WTC11 (cell line): ENCODE measurements around the gene METRN. TPM values are rescaled to one million over a fixed set of nuclear protein-coding genes. Genes with fewer than 3 reads are reported as not detected.

Experiments
- ATAC-seq: fragments of 200-7000 bp; cut with Tn5 transposase; 2 replicates; pipeline ENCODE4 v1.10.0; 2021; ENCODE audit warnings: mild to moderate bottlenecking, moderate library complexity
- CTCF ChIA-PET: fragments of 300-600 bp; sonication (Branson Sonifier 250); formaldehyde crosslinking; loops from one replicate; lab custom pipeline; 2021; ENCODE audit warnings: antibody characterized with exemption; lab: Charles Lee
- POLR2A ChIA-PET: fragments of 350-600 bp; sonication (Branson Sonifier 250); formaldehyde crosslinking; loops from one replicate; lab custom pipeline; 2021; ENCODE audit warnings: antibody characterized with exemption; lab: Charles Lee
- DNase-seq: peaks from one replicate; pipeline ENCODE4 v3.0.0; 2021; ENCODE audit warnings: low spot score
- H3K27ac Mint-ChIP-seq: 2 replicates; pipeline ENCODE4 v1.8.0; 2021; ENCODE audit warnings: mixed read lengths
- H3K27me3 Mint-ChIP-seq: 2 replicates; pipeline ENCODE4 v1.8.0; 2021; ENCODE audit warnings: low read depth, mild to moderate bottlenecking, moderate library complexity, mixed read lengths
- H3K36me3 Mint-ChIP-seq: 2 replicates; pipeline ENCODE4 v1.8.0; 2021; ENCODE audit warnings: mixed read lengths
- H3K4me1 Mint-ChIP-seq: 2 replicates; pipeline ENCODE4 v1.8.0; 2022; ENCODE audit warnings: mixed read lengths
- H3K4me3 Mint-ChIP-seq: 2 replicates; pipeline ENCODE4 v1.8.0; 2021; ENCODE audit warnings: mild to moderate bottlenecking, moderate library complexity, mixed read lengths
- H3K9me3 Mint-ChIP-seq: 2 replicates; pipeline ENCODE4 v1.8.0; 2021; ENCODE audit warnings: mixed read lengths
- ATF2 ChIP-seq: sonication (generic); formaldehyde crosslinking; IDR thresholded peaks from 2 replicates; pipeline ENCODE4 v1.8.1; 2022; ENCODE audit warnings: low read depth, missing genetic modification reagents, borderline replicate concordance
- CREB1 ChIP-seq: sonication (generic); formaldehyde crosslinking; IDR thresholded peaks from 2 replicates; pipeline ENCODE4 v1.8.0; 2023; ENCODE audit warnings: mild to moderate bottlenecking, missing genetic modification reagents
- JAZF1 ChIP-seq: fragments of 250-450 bp; sonication (Bioruptor Pico); IDR thresholded peaks from 2 replicates; pipeline ENCODE4 v1.9.0; 2021; ENCODE audit warnings: moderate library complexity, mild to moderate bottlenecking, inconsistent platforms
- MYBL2 ChIP-seq: sonication (generic); formaldehyde crosslinking; IDR thresholded peaks from 2 replicates; pipeline ENCODE4 v1.8.1; 2023; ENCODE audit warnings: mild to moderate bottlenecking, moderate library complexity, missing genetic modification reagents
- SP1 ChIP-seq: sonication (generic); formaldehyde crosslinking; conservative IDR thresholded peaks from 2 replicates; pipeline ENCODE4 v1.8.1; 2022; ENCODE audit warnings: missing genetic modification reagents
- USF2 ChIP-seq: sonication (generic); formaldehyde crosslinking; IDR thresholded peaks from 2 replicates; pipeline ENCODE4 v1.8.1; 2023; ENCODE audit warnings: mild to moderate bottlenecking, missing genetic modification reagents, moderate library complexity
- ZBTB43 ChIP-seq: sonication (generic); formaldehyde crosslinking; IDR thresholded peaks from 2 replicates; pipeline ENCODE4 v1.8.1; 2023; ENCODE audit warnings: mild to moderate bottlenecking, missing genetic modification reagents
- ZMAT4 ChIP-seq: fragments of 250-450 bp; sonication (Bioruptor Pico); IDR thresholded peaks from 2 replicates; pipeline ENCODE4 v1.9.0; 2021; ENCODE audit warnings: mild to moderate bottlenecking
- ZNF121 ChIP-seq: sonication (generic); formaldehyde crosslinking; IDR thresholded peaks from 2 replicates; pipeline ENCODE4 v1.8.0; 2023; ENCODE audit warnings: missing genetic modification reagents
- ZNF263 ChIP-seq: sonication (generic); formaldehyde crosslinking; IDR thresholded peaks from 2 replicates; pipeline ENCODE4 v1.8.1; 2022; ENCODE audit warnings: low read depth, mild to moderate bottlenecking, moderate library complexity, missing genetic modification reagents
- ZNF396 ChIP-seq: fragments of 250-450 bp; sonication (Bioruptor Pico); IDR thresholded peaks from 2 replicates; pipeline ENCODE4 v1.8.0; 2021; ENCODE audit warnings: mild to moderate bottlenecking, moderate library complexity, borderline replicate concordance
- ZNF416 ChIP-seq: fragments of 250-450 bp; sonication (Bioruptor Pico); IDR thresholded peaks from 2 replicates; pipeline ENCODE4 v1.9.0; 2021; ENCODE audit warnings: mild to moderate bottlenecking, inconsistent platforms
- ZNF423 ChIP-seq: fragments of 250-450 bp; sonication (Bioruptor Pico); IDR thresholded peaks from 2 replicates; pipeline ENCODE4 v2.1.2; 2022; ENCODE audit warnings: mild to moderate bottlenecking, moderate library complexity
- total RNA-seq: library from RNA; stranded (reverse); gene quantifications from 3 replicates; pipeline ENCODE4 v1.2.3, GENCODE V29; 2021
- TF ChIP-seq, protein P1 (sequence below): fragments of 250-450 bp; sonication (Bioruptor Pico); IDR thresholded peaks from 2 replicates; pipeline ENCODE4 v2.1.2; 2022; ENCODE audit warnings: mild to moderate bottlenecking, moderate library complexity
- TF ChIP-seq, protein P2 (sequence below): sonication (generic); formaldehyde crosslinking; IDR thresholded peaks from 2 replicates; pipeline ENCODE4 v1.8.0; 2023; ENCODE audit warnings: missing genetic modification reagents, mild to moderate bottlenecking, borderline replicate concordance

METRN gene
- total RNA-seq, 1 experiment from 2014 or later = 30.9 TPM

GRCh38 chr16:678209-678857 is 36.6 kb upstream of the METRN start (continued):
- TF ChIP-seq ZNF263 (CRISPR knock-in tag) (no peak), JAZF1 (no peak), ATF2 (CRISPR knock-in tag) (no peak), ZBTB43 (CRISPR knock-in tag) (no peak), ZNF416 (CRISPR knock-in tag) (no peak), ZNF121 (no peak)
- TF ChIP-seq, all 79 proteins: peak for 0

- peak; percentile 70 for DNase-seq
- TF ChIP-seq MYBL2 (CRISPR knock-in tag) (no peak), SP1 (peak; percentile 54), USF2 (CRISPR knock-in tag) (peak; percentile 49; the same call in 1 of the 2 replicates), ZNF423 (CRISPR knock-in tag) (peak; percentile 22; the same call in 1 of the 2 replicates), CREB1 (CRISPR knock-in tag) (no peak)
- H3K27ac Mint-ChIP-seq = peak overlapping the region; percentile 85
- H3K4me3 Mint-ChIP-seq = peak overlapping the region; percentile 67
- ChIA-PET CTCF (interaction anchor here (0.6 to 3.1 kb wide), 14 partner anchors 10 to 220 kb away, joined by 3 to 21 read pairs (median 5); partner anchors contain the start of genes METRN, RHOT2 and WDR24), POLR2A (interaction anchor here (0.6 to 1.9 kb wide), 3 partner anchors 11 to 91 kb away, joined by 3 to 5 read pairs (median 4); partner anchors contain the start of gene WDR24)
- peak; percentile 9 for ATAC-seq
- peaks cover 20% of the 10 kb centered on the region for H3K36me3 Mint-ChIP-seq
- H3K4me1 Mint-ChIP-seq = peaks cover 31% of the 10 kb centered on the region
- no peaks in the 10 kb centered on the region for H3K27me3 Mint-ChIP-seq
- no peaks in the 10 kb centered on the region for H3K9me3 Mint-ChIP-seq
Observed at GRCh38 chr16:678858-679813, 35.8 kb upstream of the METRN start.

- ChIA-PET POLR2A (interaction anchor here (0.9 to 1.9 kb wide), 4 partner anchors 10 to 40 kb away, joined by 3 to 5 read pairs (median 4); partner anchors contain the start of gene WDR24), CTCF (interaction anchor here (0.9 to 3.1 kb wide), 9 partner anchors 9 to 101 kb away, joined by 3 to 21 read pairs (median 6); partner anchors contain the start of genes METRN and RHOT2)
- Mint-ChIP-seq H3K4me1 (peaks cover 27% of the 10 kb centered on the region), H3K27ac (peak within 1 kb of the TSS; percentile 85), H3K27me3 (no peaks in the 10 kb centered on the region), H3K4me3 (peak within 1 kb of the TSS; percentile 76), H3K9me3 (no peaks in the 10 kb centered on the region), H3K36me3 (peaks cover 20% of the 10 kb centered on the region)
- DNase-seq (peak; percentile 97), ATAC-seq (peak; percentile 41)
- no peak for TF ChIP-seq CREB1 (CRISPR knock-in tag)
- no peak for TF ChIP-seq ZBTB43 (CRISPR knock-in tag)
- no peak for TF ChIP-seq ZNF396
- no peak for TF ChIP-seq ZMAT4 (CRISPR knock-in tag)
- TF ChIP-seq, protein P1, sequence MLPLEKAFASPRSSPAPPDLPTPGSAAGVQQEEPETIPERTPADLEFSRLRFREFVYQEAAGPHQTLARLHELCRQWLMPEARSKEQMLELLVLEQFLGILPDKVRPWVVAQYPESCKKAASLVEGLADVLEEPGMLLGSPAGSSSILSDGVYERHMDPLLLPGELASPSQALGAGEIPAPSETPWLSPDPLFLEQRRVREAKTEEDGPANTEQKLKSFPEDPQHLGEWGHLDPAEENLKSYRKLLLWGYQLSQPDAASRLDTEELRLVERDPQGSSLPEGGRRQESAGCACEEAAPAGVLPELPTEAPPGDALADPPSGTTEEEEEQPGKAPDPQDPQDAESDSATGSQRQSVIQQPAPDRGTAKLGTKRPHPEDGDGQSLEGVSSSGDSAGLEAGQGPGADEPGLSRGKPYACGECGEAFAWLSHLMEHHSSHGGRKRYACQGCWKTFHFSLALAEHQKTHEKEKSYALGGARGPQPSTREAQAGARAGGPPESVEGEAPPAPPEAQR = no peak
- TF ChIP-seq, protein P2, sequence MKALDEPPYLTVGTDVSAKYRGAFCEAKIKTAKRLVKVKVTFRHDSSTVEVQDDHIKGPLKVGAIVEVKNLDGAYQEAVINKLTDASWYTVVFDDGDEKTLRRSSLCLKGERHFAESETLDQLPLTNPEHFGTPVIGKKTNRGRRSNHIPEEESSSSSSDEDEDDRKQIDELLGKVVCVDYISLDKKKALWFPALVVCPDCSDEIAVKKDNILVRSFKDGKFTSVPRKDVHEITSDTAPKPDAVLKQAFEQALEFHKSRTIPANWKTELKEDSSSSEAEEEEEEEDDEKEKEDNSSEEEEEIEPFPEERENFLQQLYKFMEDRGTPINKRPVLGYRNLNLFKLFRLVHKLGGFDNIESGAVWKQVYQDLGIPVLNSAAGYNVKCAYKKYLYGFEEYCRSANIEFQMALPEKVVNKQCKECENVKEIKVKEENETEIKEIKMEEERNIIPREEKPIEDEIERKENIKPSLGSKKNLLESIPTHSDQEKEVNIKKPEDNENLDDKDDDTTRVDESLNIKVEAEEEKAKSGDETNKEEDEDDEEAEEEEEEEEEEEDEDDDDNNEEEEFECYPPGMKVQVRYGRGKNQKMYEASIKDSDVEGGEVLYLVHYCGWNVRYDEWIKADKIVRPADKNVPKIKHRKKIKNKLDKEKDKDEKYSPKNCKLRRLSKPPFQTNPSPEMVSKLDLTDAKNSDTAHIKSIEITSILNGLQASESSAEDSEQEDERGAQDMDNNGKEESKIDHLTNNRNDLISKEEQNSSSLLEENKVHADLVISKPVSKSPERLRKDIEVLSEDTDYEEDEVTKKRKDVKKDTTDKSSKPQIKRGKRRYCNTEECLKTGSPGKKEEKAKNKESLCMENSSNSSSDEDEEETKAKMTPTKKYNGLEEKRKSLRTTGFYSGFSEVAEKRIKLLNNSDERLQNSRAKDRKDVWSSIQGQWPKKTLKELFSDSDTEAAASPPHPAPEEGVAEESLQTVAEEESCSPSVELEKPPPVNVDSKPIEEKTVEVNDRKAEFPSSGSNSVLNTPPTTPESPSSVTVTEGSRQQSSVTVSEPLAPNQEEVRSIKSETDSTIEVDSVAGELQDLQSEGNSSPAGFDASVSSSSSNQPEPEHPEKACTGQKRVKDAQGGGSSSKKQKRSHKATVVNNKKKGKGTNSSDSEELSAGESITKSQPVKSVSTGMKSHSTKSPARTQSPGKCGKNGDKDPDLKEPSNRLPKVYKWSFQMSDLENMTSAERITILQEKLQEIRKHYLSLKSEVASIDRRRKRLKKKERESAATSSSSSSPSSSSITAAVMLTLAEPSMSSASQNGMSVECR = no peak
Observed at GRCh38 chr16:679814-680624, 34.9 kb upstream of the METRN start, which contains the start of gene STUB1. Gene STUB1 (plus strand): TSS chr16:680410. CDS start chr16:680526, 116 bp downstream.
